SK-N-SH treated with all-trans-retinoic acid at 6 μM for 48 hours (cell line): ENCODE measurements around the gene STAB2.

Experiments used
- BACH2 ChIP-seq: fragments of 250-450 bp; sonication (Bioruptor Pico); IDR thresholded peaks from 2 replicates; pipeline ENCODE4 v1.9.0; 2021; ENCODE audit warnings: mild to moderate bottlenecking, borderline replicate concordance
- CREB5 ChIP-seq: fragments of 250-450 bp; sonication (Bioruptor Pico); IDR thresholded peaks from 2 replicates; pipeline ENCODE4 v1.5.1; 2020; ENCODE audit warnings: low read depth, mild to moderate bottlenecking, moderate library complexity
- CSRNP3 ChIP-seq: fragments of 250-450 bp; sonication (Bioruptor Pico); IDR thresholded peaks from 2 replicates; pipeline ENCODE4 v1.5.1; 2021; ENCODE audit warnings: mild to moderate bottlenecking, moderate library complexity
- GLIS3 ChIP-seq: fragments of 250-450 bp; sonication (Bioruptor Pico); IDR thresholded peaks from 2 replicates; pipeline ENCODE4 v1.5.0; 2020; ENCODE audit warnings: mild to moderate bottlenecking, moderate library complexity
- ISL1 ChIP-seq: fragments of 250-450 bp; sonication (Bioruptor Pico); IDR thresholded peaks from 2 replicates; pipeline ENCODE4 v2.1.2; 2022; ENCODE audit warnings: mild to moderate bottlenecking, moderate library complexity
- OSR1 ChIP-seq: fragments of 250-450 bp; sonication (Bioruptor Pico); IDR thresholded peaks from 2 replicates; pipeline ENCODE4 v1.8.0; 2022; ENCODE audit warnings: moderate library complexity, mild to moderate bottlenecking, inconsistent platforms
- PATZ1 ChIP-seq: fragments of 250-450 bp; sonication (Bioruptor Pico); IDR thresholded peaks from 2 replicates; pipeline ENCODE4 v1.8.0; 2020; ENCODE audit warnings: mild to moderate bottlenecking, moderate library complexity, borderline replicate concordance
- POU6F1 ChIP-seq: fragments of 250-450 bp; sonication (Bioruptor Pico); IDR thresholded peaks from 2 replicates; pipeline ENCODE4 v1.8.0; 2021; ENCODE audit warnings: low read depth, mild to moderate bottlenecking, moderate library complexity, borderline replicate concordance
- PPARA ChIP-seq: fragments of 250-450 bp; sonication (Bioruptor Pico); IDR thresholded peaks from 2 replicates; pipeline ENCODE4 v1.5.0; 2020; ENCODE audit warnings: mild to moderate bottlenecking, borderline replicate concordance
- RARB ChIP-seq: fragments of 250-450 bp; sonication (Bioruptor Pico); IDR thresholded peaks from 2 replicates; pipeline ENCODE4 v1.8.0; 2021; ENCODE audit warnings: mild to moderate bottlenecking, moderate library complexity
- SNAI2 ChIP-seq: fragments of 250-450 bp; sonication (Bioruptor Pico); IDR thresholded peaks from 2 replicates; pipeline ENCODE4 v1.5.0; 2020; ENCODE audit warnings: mild to moderate bottlenecking, moderate library complexity
- ZFP3 ChIP-seq: fragments of 250-450 bp; sonication (Bioruptor Pico); IDR thresholded peaks from 2 replicates; pipeline ENCODE4 v1.5.0; 2020; ENCODE audit warnings: mild to moderate bottlenecking, moderate library complexity
- ZFP30 ChIP-seq: fragments of 450-650 bp; formaldehyde crosslinking; IDR thresholded peaks from 2 replicates; pipeline ENCODE4 v1.5.0; 2022; ENCODE audit warnings: mild to moderate bottlenecking, moderate library complexity
- ZNF70 ChIP-seq: fragments of 450-650 bp; formaldehyde crosslinking; IDR thresholded peaks from 2 replicates; pipeline ENCODE4 v1.5.0; 2020; ENCODE audit warnings: mild to moderate bottlenecking, moderate library complexity

- no peak for TF ChIP-seq ZNF70 (CRISPR knock-in tag)
- TF ChIP-seq BACH2 (CRISPR knock-in tag): no peak
- TF ChIP-seq CREB5: no peak
- TF ChIP-seq GLIS3 (CRISPR knock-in tag): no peak
- no peak for TF ChIP-seq ZFP3 (CRISPR knock-in tag)
- no peak for TF ChIP-seq RARB
- TF ChIP-seq CSRNP3 (CRISPR knock-in tag): no peak
- no peak for TF ChIP-seq SNAI2 (CRISPR knock-in tag)
- TF ChIP-seq ISL1 (CRISPR knock-in tag): no peak
- no peak for TF ChIP-seq POU6F1 (CRISPR knock-in tag)
- no peak for TF ChIP-seq PATZ1 (CRISPR knock-in tag)
- no peak for TF ChIP-seq ZFP30 (CRISPR knock-in tag)
- no peak for TF ChIP-seq OSR1 (CRISPR knock-in tag)
- TF ChIP-seq PPARA: no peak
Observed at GRCh38 chr12:103569278-103569677, 17.8 kb upstream of the STAB2 start.
